Prostate gland (tissue), 2 donors: ENCODE results near the gene C1orf21.

Source experiments
- CTCF ChIP-seq, 4 experiments: fragments of 200-600 bp in 2 of 4; fragments of 450-650 bp in 2 of 4; sonication (generic) in 2 of 4; IDR thresholded peaks; 1 replicate in 3 of 4; 2 replicates in 1 of 4; pipeline ENCODE4 v1.5.1; 2016 to 2019; ENCODE audit warnings: antibody characterized with exemption in 4 of 4, mild to moderate bottlenecking in 2 of 4, moderate library complexity in 2 of 4
- POLR2A ChIP-seq: fragments of 450-650 bp; IDR thresholded peaks from one replicate; pipeline ENCODE4 v1.6.1; 2016; ENCODE audit warnings: antibody characterized with exemption, mild to moderate bottlenecking
- POLR2AphosphoS5 ChIP-seq: sonication (generic); formaldehyde crosslinking; IDR thresholded peaks from one replicate; pipeline ENCODE4 v1.6.1; 2017; ENCODE audit warnings: antibody characterized with exemption

- TF ChIP-seq POLR2A = no peak
- no peak for TF ChIP-seq CTCF (IDR thresholded peaks at IDR 0.05)
- no peak for TF ChIP-seq POLR2AphosphoS5
Measured at GRCh38 chr1:184567009-184567408, 180.2 kb downstream of the C1orf21 start.
